BE2C (cell line): ENCODE data around the gene PHC2.

Experiments
- DNase-seq: peaks from one replicate; pipeline ENCODE4 v3.0.0-alpha.2; 2020
- H3K27me3 ChIP-seq: fragments of 250-450 bp; sonication (Bioruptor Pico); 2 replicates; pipeline ENCODE4 v1.5.1; 2020; ENCODE audit warnings: mild to moderate bottlenecking
- H3K36me3 ChIP-seq: fragments of 250-450 bp; sonication (Bioruptor Pico); 2 replicates; pipeline ENCODE4 v1.5.1; 2020; ENCODE audit warnings: mild to moderate bottlenecking
- H3K4me1 ChIP-seq: fragments of 250-450 bp; sonication (Bioruptor Pico); 2 replicates; pipeline ENCODE4 v1.5.1; 2020
- H3K4me3 ChIP-seq: 2 replicates; pipeline ENCODE4 v1.5.1; 2011; ENCODE audit warnings: low read depth, low read length
- H3K9me3 ChIP-seq: fragments of 250-450 bp; sonication (Bioruptor Pico); 2 replicates; pipeline ENCODE4 v1.5.1; 2020
- CTCF ChIP-seq: IDR thresholded peaks from 2 replicates; pipeline ENCODE4 v1.5.1; 2012; ENCODE audit warnings: mild to moderate bottlenecking, low read depth, low read length

Gene PHC2

GRCh38 chr1:33327587-33328325, 103.1 kb downstream of the PHC2 start:
- no peaks in the 10 kb centered on the region for H3K27me3 ChIP-seq
- no peak overlapping the region for H3K4me3 ChIP-seq
- H3K4me1 ChIP-seq = no peaks in the 10 kb centered on the region
- H3K9me3 ChIP-seq = no peaks in the 10 kb centered on the region
- TF ChIP-seq CTCF = no peak
- no peak for DNase-seq
- H3K36me3 ChIP-seq = peaks cover 20% of the 10 kb centered on the region

- no peak overlapping the region for H3K4me3 ChIP-seq
- no peaks in the 10 kb centered on the region for H3K4me1 ChIP-seq
- H3K36me3 ChIP-seq = peaks cover 20% of the 10 kb centered on the region
- TF ChIP-seq CTCF = no peak
- no peak for DNase-seq
- H3K27me3 ChIP-seq = no peaks in the 10 kb centered on the region
- H3K9me3 ChIP-seq = no peaks in the 10 kb centered on the region
Observed at GRCh38 chr1:33326785-33327184, 104.1 kb downstream of the PHC2 start.

GRCh38 chr1:33324677-33325575, 106.0 kb downstream of the PHC2 start:
- Histone ChIP-seq H3K4me1 (no peaks in the 10 kb centered on the region), H3K9me3 (no peaks in the 10 kb centered on the region), H3K4me3 (no peak overlapping the region), H3K27me3 (no peaks in the 10 kb centered on the region), H3K36me3 (peaks cover 14% of the 10 kb centered on the region)
- no peak for TF ChIP-seq CTCF
- no peak for DNase-seq

- TF ChIP-seq CTCF = no peak
- no peak for DNase-seq
- no peaks in the 10 kb centered on the region for H3K27me3 ChIP-seq
- H3K36me3 ChIP-seq = peaks cover 13% of the 10 kb centered on the region
- H3K4me1 ChIP-seq = no peaks in the 10 kb centered on the region
- no peak overlapping the region for H3K4me3 ChIP-seq
- H3K9me3 ChIP-seq = no peaks in the 10 kb centered on the region
Observed at GRCh38 chr1:33323663-33324477, 107.0 kb downstream of the PHC2 start.

GRCh38 chr1:33322870-33323585, 107.9 kb downstream of the PHC2 start:
- no peak for TF ChIP-seq CTCF
- no peak for DNase-seq
- no peaks in the 10 kb centered on the region for H3K27me3 ChIP-seq
- H3K4me1 ChIP-seq = no peaks in the 10 kb centered on the region
- H3K36me3 ChIP-seq = peaks cover 9% of the 10 kb centered on the region
- H3K9me3 ChIP-seq = no peaks in the 10 kb centered on the region
- H3K4me3 ChIP-seq = no peak overlapping the region
